A673 (cell line): ENCODE data around the gene AJAP1. TPM values are rescaled to one million over a fixed set of nuclear protein-coding genes. Genes with fewer than 3 reads are reported as not detected.
"Not testable (repeated sequence)": the region's sequence is repeated elsewhere in the genome, so short reads cannot be mapped to it uniquely, and the experiment has no call there.

ENCODE experiments used
- BruUV-seq: library from RNA; stranded (reverse); fragments of 400-500 nt; replicated peaks from 2 replicates; lab custom pipeline; 2021; lab: Mats Ljungman, UMichigan
- CTCF ChIA-PET: fragments of 300-600 bp; sonication (Branson Sonifier 250); formaldehyde crosslinking; loops from one replicate; lab custom pipeline; 2022; ENCODE audit warnings: antibody characterized with exemption; lab: Charles Lee
- POLR2A ChIA-PET: fragments of 300-600 bp; sonication (Branson Sonifier 250); formaldehyde crosslinking; loops from one replicate; lab custom pipeline; 2022; ENCODE audit warnings: antibody characterized with exemption; ENCODE audit not compliant: low non-redundant PET; lab: Charles Lee
- DNase-seq: peaks from one replicate; pipeline ENCODE4 v3.0.0-alpha.2; 2015; ENCODE audit warnings: low spot score
- H3K27ac ChIP-seq: fragments of 200-600 bp; sonication (generic); 2 replicates; pipeline ENCODE4 v1.5.1; 2016; ENCODE audit warnings: mixed run types, low read depth, mild to moderate bottlenecking, mixed read lengths, antibody characterized with exemption, low read length; ENCODE audit not compliant: poor library complexity, severe bottlenecking
- H3K27me3 ChIP-seq: fragments of 200-600 bp; sonication (generic); replicated peaks from 2 replicates; pipeline ENCODE4 v1.6.1; 2017; ENCODE audit warnings: mixed run types, low read depth, mild to moderate bottlenecking, mixed read lengths, antibody characterized with exemption, low read length; ENCODE audit not compliant: insufficient read depth, poor library complexity
- H3K36me3 ChIP-seq: fragments of 200-600 bp; sonication (generic); 2 replicates; pipeline ENCODE4 v1.6.1; 2016; ENCODE audit warnings: mixed run types, mild to moderate bottlenecking, mixed read lengths, antibody characterized with exemption, low read length; ENCODE audit not compliant: insufficient read depth, poor library complexity, severe bottlenecking
- H3K4me1 ChIP-seq: fragments of 200-600 bp; sonication (generic); 2 replicates; pipeline ENCODE4 v1.6.1; 2017; ENCODE audit warnings: mixed run types, mild to moderate bottlenecking, mixed read lengths, antibody characterized with exemption, low read length; ENCODE audit not compliant: insufficient read depth, poor library complexity, severe bottlenecking
- H3K4me3 ChIP-seq: fragments of 200-600 bp; sonication (generic); 2 replicates; pipeline ENCODE4 v1.5.1; 2016; ENCODE audit warnings: low read depth, mixed run types, mild to moderate bottlenecking, mixed read lengths, low read length; ENCODE audit not compliant: poor library complexity, severe bottlenecking
- H3K9me3 ChIP-seq: fragments of 200-600 bp; sonication (generic); 2 replicates; pipeline ENCODE4 v1.6.1; 2016; ENCODE audit warnings: mixed run types, low read depth, mild to moderate bottlenecking, mixed read lengths, antibody characterized with exemption, low read length; ENCODE audit not compliant: poor library complexity, severe bottlenecking
- EZH2 ChIP-seq: fragments of 200-600 bp; sonication (generic); IDR thresholded peaks from 2 replicates; pipeline ENCODE4 v1.6.1; 2017; ENCODE audit warnings: borderline replicate concordance, low read depth, mild to moderate bottlenecking, mixed read lengths, antibody characterized with exemption, low read length; ENCODE audit not compliant: poor library complexity, severe bottlenecking
- intact Hi-C: fragments of 100-400 bp; cut with micrococcal nuclease; formaldehyde crosslinking; loops from one replicate; pipeline ENCODE4 v1.10.0; 2022; ENCODE audit not compliant: unreplicated experiment
- total RNA-seq: library from RNA; stranded (reverse); gene quantifications from 2 replicates; pipeline ENCODE4 v1.2.3, GENCODE V29; 2021
- TF ChIP-seq, protein P1 (sequence below): fragments of 300-800, 200-600 bp; sonication (generic); conservative IDR thresholded peaks from 2 replicates; pipeline ENCODE4 v1.5.1; 2017; ENCODE audit warnings: low read depth, mild to moderate bottlenecking, antibody characterized with exemption, low read length, moderate library complexity, mixed read lengths

Gene AJAP1
- total RNA-seq, 1 experiment from 2014 or later, result not detected

DNA sequence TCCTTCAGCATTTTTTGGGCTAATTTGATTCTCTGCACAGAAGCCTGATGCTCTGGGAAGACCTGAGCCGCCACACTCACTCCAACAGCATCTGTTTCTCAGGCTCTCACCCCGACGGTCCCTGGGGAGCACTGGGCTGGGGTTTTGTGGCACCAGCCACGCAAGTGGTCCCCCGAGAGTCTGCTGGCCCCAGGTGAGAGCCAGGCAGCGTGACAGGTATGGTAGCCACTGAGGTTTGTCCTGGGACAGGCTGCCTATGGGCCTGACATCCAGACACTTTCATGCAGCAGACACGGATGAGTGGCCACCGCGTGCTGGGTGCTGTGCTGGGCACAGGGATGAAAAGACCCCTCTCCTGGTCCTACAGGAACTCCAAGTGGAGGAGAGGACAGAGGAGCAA, 11.0 kb downstream of the AJAP1 start:
- DNase-seq, result no peak
- Histone ChIP-seq H3K4me1 (no peaks in the 10 kb centered on the region), H3K27ac (no peak overlapping the region), H3K27me3 (peaks cover 5% of the 10 kb centered on the region), H3K36me3 (no peaks in the 10 kb centered on the region), H3K9me3 (no peaks in the 10 kb centered on the region), H3K4me3 (no peak overlapping the region)
- ChIA-PET CTCF (no interaction called here), POLR2A (no interaction called here)
- intact Hi-C loops, result no loop called here
- BruUV-seq, result no TSS peak
- TF ChIP-seq, protein P1, sequence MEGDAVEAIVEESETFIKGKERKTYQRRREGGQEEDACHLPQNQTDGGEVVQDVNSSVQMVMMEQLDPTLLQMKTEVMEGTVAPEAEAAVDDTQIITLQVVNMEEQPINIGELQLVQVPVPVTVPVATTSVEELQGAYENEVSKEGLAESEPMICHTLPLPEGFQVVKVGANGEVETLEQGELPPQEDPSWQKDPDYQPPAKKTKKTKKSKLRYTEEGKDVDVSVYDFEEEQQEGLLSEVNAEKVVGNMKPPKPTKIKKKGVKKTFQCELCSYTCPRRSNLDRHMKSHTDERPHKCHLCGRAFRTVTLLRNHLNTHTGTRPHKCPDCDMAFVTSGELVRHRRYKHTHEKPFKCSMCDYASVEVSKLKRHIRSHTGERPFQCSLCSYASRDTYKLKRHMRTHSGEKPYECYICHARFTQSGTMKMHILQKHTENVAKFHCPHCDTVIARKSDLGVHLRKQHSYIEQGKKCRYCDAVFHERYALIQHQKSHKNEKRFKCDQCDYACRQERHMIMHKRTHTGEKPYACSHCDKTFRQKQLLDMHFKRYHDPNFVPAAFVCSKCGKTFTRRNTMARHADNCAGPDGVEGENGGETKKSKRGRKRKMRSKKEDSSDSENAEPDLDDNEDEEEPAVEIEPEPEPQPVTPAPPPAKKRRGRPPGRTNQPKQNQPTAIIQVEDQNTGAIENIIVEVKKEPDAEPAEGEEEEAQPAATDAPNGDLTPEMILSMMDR, result no peak
- TF ChIP-seq EZH2, result no peak

DNA sequence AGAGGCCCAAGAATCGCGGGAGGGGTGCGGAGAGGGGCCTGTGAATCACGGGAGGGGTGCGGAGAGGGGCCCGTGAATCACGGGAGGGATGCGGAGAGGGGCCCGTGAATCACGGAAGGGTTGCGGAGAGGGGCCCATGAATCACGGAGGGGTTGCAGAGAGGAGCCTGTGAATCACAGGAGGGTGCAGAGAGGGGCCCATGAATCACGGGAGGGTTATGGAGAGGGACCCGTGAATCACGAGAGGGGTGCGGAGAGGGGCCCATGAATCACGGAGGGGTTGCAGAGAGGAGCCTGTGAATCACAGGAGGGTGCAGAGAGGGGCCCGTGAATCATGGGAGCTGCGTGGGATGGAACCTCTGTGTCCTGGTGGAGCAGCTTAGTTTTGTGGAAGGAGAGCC, 12.3 kb downstream of the AJAP1 start:
- H3K27me3 ChIP-seq, intact Hi-C loops, H3K27ac ChIP-seq, H3K36me3 ChIP-seq, POLR2A ChIA-PET, BruUV-seq, CTCF ChIA-PET, DNase-seq, H3K9me3 ChIP-seq, H3K4me3 ChIP-seq, H3K4me1 ChIP-seq: not testable (repeated sequence)

DNA sequence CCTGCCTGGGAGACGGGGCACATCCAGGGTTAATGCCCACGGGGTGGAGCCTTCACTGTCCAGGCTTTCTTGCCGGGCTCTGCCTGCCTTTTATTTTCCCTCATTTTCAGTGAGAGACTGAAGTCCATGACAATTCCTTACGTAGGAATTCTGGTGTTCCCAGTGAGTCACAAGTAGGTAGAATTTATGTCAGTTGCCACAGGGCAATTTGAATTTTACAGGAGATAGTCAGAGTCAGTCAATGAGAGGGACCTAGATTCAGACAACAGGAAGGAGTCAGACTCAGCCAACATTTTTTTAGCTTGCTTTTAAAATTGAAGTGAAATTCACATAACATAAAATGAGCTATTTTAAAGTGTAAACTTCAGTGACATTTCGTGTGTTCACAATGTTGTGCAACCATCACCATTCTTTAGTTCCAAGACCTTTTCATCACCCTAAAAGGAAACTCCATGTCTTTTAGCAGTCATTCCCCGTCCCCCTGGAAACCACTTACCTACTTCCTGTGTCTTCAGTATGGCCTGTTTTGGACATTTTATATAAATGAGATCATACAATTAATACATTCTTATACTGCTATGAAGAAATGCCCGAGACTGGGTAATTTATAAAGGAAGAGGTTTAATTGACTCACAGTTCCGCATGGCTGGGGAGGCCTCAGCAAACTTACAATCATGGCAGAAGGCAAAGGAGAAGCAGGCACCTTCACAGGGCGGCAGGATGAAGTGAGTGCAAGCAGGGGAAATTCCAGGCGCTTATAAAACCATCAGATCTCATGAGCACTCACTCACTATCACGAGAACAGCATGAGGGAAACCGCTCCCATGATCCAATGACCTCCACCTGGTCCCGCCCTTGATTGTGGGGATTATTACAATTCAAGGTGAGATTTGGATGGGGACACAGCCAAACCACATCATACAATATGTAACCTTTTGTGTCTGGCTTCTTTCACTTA, 14.6 kb downstream of the AJAP1 start:
- H3K36me3 ChIP-seq, result no peaks in the 10 kb centered on the region
- H3K4me1 ChIP-seq, result no peaks in the 10 kb centered on the region
- TF ChIP-seq, protein P1, result no peak
- TF ChIP-seq EZH2, result no peak
- no peaks in the 10 kb centered on the region for H3K9me3 ChIP-seq
- no TSS peak for BruUV-seq
- no peak overlapping the region for H3K27ac ChIP-seq
- DNase-seq, result no peak
- H3K4me3 ChIP-seq, result no peak overlapping the region
- peaks cover 17% of the 10 kb centered on the region for H3K27me3 ChIP-seq
- intact Hi-C loops, result no loop called here
- POLR2A ChIA-PET, result no interaction called here
- CTCF ChIA-PET, result no interaction called here
